ENCODE results near the gene BCL7A. TPM values are rescaled to one million over a fixed set of nuclear protein-coding genes. Genes with fewer than 3 reads are reported as not detected.

BCL7A gene
- polyA plus RNA-seq, 1 experiment = 3.4 TPM

GRCh38 chr12:122042910-122043309, 21.2 kb downstream of the BCL7A start:
- Histone ChIP-seq H3K27me3 (ENCODE audit: control insufficient read depth, insufficient read depth, low read length) (no peaks in the 10 kb centered on the region), H3K4me3 (ENCODE audit: low read depth, low read length) (no peak overlapping the region), H3K36me3 (ENCODE audit: control insufficient read depth, insufficient read depth, low read length) (peaks cover 3% of the 10 kb centered on the region)
- ChIA-PET CTCF (interaction anchor here (1.5 to 1.7 kb wide), 2 partner anchors 11 to 147 kb away, joined by 4 to 5 read pairs; no protein-coding TSS in a partner anchor), POLR2A (no interaction called here)
- TF ChIP-seq, protein P1, sequence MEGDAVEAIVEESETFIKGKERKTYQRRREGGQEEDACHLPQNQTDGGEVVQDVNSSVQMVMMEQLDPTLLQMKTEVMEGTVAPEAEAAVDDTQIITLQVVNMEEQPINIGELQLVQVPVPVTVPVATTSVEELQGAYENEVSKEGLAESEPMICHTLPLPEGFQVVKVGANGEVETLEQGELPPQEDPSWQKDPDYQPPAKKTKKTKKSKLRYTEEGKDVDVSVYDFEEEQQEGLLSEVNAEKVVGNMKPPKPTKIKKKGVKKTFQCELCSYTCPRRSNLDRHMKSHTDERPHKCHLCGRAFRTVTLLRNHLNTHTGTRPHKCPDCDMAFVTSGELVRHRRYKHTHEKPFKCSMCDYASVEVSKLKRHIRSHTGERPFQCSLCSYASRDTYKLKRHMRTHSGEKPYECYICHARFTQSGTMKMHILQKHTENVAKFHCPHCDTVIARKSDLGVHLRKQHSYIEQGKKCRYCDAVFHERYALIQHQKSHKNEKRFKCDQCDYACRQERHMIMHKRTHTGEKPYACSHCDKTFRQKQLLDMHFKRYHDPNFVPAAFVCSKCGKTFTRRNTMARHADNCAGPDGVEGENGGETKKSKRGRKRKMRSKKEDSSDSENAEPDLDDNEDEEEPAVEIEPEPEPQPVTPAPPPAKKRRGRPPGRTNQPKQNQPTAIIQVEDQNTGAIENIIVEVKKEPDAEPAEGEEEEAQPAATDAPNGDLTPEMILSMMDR (IDR thresholded peaks at IDR 0.05; ENCODE audit: insufficient read depth, low read depth, low read length) = no peak
- DNase-seq (ENCODE audit: low read depth) = no peak

DNA sequence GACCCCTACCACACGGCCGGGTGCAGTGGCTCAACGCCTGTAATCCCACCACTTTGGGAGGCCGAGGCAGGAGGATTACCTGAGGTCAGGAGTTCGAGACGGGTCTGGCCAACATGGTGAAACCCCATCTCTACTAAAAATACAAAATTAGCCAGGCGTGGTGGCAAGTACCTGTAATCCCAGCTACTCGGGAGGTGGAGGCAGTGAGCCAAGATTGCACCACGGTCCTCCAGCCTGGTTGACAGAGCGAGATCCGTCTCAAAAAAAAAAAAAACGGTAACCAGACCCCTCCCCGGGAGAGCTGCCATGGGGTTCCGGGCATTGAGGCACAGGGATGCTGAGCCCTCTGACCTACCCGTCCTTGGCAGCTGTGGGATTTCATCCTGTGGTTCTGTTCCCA, 21.8 kb downstream of the BCL7A start:
- Histone ChIP-seq H3K27me3 (ENCODE audit: control insufficient read depth, insufficient read depth, low read length) (no peaks in the 10 kb centered on the region), H3K36me3 (ENCODE audit: control insufficient read depth, insufficient read depth, low read length) (peaks cover 3% of the 10 kb centered on the region), H3K4me3 (ENCODE audit: low read depth, low read length) (no peak overlapping the region)
- no peak for DNase-seq (ENCODE audit: low read depth)
- ChIA-PET POLR2A (no interaction called here), CTCF (interaction anchor here (0.9 to 1.7 kb wide), 4 partner anchors 11 to 147 kb away, joined by 4 to 5 read pairs (median 4); no protein-coding TSS in a partner anchor)
- TF ChIP-seq, protein P1 (IDR thresholded peaks at IDR 0.05; ENCODE audit: insufficient read depth, low read depth, low read length) = no peak

DNA sequence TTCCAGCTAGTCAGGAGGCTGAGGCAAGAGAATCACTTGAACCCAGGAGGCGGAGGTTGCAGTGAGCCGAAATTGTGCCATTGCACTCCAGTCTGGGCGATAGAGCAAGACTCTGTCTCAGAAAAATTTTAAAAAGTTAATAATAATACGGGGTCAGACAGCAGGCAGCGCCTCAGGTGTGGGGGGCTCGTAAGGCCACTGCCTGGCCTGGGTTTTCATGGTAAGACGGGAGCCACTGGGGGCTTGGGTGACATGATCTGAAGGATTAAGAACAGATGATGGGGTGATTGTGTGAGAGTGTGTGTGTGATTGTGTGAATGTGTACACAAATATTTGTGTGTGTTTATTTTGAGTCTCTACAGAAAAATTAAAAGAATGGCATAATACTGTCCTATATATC, 23.6 kb downstream of the BCL7A start:
- DNase-seq (ENCODE audit: low read depth) = no peak
- H3K36me3 ChIP-seq (ENCODE audit: control insufficient read depth, insufficient read depth, low read length) = peaks cover 3% of the 10 kb centered on the region
- ChIA-PET CTCF (no interaction called here), POLR2A (no interaction called here)
- TF ChIP-seq, protein P1 (IDR thresholded peaks at IDR 0.05; ENCODE audit: insufficient read depth, low read depth, low read length) = no peak
- no peak overlapping the region for H3K4me3 ChIP-seq (ENCODE audit: low read depth, low read length)
- H3K27me3 ChIP-seq (ENCODE audit: control insufficient read depth, insufficient read depth, low read length) = no peaks in the 10 kb centered on the region

- CTCF ChIA-PET = interaction anchor here (1.0 to 1.2 kb wide), 2 partner anchors 77 to 91 kb away, joined by 3 read pairs; no protein-coding TSS in a partner anchor
- no peak for DNase-seq (ENCODE audit: low read depth)
- Histone ChIP-seq H3K36me3 (ENCODE audit: control insufficient read depth, insufficient read depth, low read length) (peaks cover 3% of the 10 kb centered on the region), H3K4me3 (ENCODE audit: low read depth, low read length) (no peak overlapping the region), H3K27me3 (ENCODE audit: control insufficient read depth, insufficient read depth, low read length) (no peaks in the 10 kb centered on the region)
- TF ChIP-seq, protein P1 (IDR thresholded peaks at IDR 0.05; ENCODE audit: insufficient read depth, low read depth, low read length) = no peak
- POLR2A ChIA-PET = no interaction called here
Measured at GRCh38 chr12:122046145-122046544, 24.5 kb downstream of the BCL7A start.

GRCh38 chr12:122048151-122048550, 26.5 kb downstream of the BCL7A start:
- H3K4me3 ChIP-seq (ENCODE audit: low read depth, low read length) = no peak overlapping the region
- POLR2A ChIA-PET = no interaction called here
- CTCF ChIA-PET = interaction anchor here (1.0 to 1.7 kb wide), 3 partner anchors 10 to 75 kb away, joined by 3 to 6 read pairs (median 3); no protein-coding TSS in a partner anchor
- no peaks in the 10 kb centered on the region for H3K27me3 ChIP-seq (ENCODE audit: control insufficient read depth, insufficient read depth, low read length)
- no peak for DNase-seq (ENCODE audit: low read depth)
- peaks cover 3% of the 10 kb centered on the region for H3K36me3 ChIP-seq (ENCODE audit: control insufficient read depth, insufficient read depth, low read length)
- TF ChIP-seq, protein P1 (IDR thresholded peaks at IDR 0.05; ENCODE audit: insufficient read depth, low read depth, low read length) = no peak
